GM21723 (cell line): ENCODE results near the gene ZNF134.

Experiments
- ATAC-seq: cut with Tn5 transposase; IDR thresholded peaks from one replicate; pipeline ENCODE4 v1.9.1; 2021; ENCODE audit warnings: mild to moderate bottlenecking, moderate library complexity; ENCODE audit not compliant: unreplicated experiment

ZNF134 gene

GRCh38 chr19:57637379-57637778 is 23.3 kb downstream of the ZNF134 start:
- ATAC-seq, result no peak

- ATAC-seq, result no peak
These were observed 27.7 kb downstream of the ZNF134 start for GRCh38 chr19:57641715-57642234.

DNA sequence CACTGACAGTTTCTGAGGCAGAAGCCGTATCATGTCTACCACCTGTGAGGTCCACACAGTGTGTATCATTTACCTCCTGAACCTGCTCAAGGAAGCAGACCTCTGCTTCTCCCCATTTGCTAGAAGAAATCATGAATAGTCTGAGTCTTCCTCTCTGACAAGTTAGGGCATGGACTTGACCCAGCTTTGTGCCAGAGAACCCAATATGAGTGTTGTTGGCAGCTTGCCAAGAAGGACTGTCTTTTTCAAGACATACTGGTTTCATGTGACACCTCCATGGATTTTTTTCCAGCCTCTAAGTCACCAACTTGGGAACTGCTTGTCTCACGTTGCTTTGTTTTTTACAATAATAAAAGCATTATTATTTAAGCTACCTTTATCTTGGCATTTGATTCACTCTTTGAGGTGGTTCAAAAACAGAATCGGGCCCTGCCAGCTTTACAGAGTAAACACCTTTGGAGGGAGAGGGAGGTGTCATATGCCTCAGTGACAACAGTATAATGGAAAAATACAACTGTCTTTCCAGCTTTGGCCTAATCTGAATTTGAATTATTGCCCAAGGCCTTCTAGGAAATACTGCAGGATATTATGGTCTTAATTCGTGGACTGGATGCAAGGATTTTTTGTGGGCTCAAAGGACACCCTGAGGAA is 28.5 kb downstream of the ZNF134 start:
- ATAC-seq, result no peak

DNA sequence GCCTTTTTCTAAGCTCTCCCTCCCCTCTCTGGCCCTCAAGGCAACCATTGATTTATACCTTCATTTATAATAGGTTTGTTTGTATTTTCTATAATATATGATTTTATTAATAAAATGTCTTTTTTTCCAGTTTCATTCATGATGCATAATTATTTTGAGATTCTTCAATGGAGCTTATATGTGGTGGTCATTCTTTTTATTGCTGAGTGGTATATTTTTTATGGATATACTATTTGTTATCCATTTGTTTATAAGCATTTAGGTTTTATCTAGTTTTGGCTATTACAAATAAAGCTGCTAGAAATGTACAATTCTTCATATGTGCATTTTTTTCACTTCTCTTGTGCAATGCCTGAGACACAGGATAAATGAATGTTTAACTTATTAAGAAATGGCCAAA is 29.7 kb downstream of the ZNF134 start:
- no peak for ATAC-seq

DNA sequence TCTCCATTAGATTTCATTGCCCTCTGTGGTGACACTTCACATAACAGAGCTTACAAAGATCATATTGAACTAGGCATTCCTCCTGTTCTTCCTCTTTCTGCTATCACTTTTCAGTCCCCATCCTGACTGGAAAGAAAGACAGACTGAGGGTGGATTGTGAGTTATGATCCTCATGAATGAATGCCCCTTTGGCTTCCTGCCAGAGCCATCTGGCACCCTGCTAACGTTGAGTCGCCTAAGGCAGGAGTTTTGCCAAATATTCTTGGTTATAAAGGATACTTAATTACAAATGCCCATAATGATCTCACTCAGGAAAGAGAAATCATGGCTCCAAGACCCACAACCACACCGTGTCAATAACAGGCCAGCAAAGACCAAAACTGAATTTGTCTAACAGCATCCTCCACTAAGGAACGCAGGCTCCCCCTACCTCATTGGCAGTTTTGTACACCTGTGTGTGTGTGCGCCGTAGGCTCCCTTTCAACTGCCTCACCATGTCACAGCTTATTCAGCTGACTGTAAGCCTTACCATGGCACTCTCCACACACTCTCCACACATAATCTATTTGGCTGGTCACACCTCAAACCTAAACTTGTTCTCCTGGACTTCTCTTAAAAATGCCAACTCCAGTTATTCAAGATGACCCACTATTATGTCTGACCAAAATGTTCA is 34.4 kb downstream of the ZNF134 start:
- ATAC-seq, result no peak

- ATAC-seq, result no peak
These were observed 37.6 kb downstream of the ZNF134 start for GRCh38 chr19:57651654-57651996.

DNA sequence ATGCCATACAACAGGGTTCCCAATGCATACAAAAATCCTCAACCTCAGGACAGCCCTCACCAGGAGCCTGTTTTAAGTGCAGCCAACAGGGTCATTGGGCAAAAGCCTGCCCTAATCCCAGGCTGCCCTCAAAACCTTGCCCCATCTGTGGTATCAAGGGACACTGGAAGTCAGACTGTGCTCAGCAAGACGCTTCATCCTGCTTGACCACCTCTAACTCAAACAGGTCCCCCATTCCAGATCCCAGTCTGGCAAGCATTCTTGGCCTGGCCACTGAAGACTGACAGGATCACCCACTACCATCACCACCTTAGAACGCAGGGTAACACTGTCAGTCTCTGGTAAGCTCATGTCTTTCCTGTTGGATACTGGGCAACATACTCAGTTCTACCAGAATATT is 39.6 kb downstream of the ZNF134 start:
- ATAC-seq, result no peak

DNA sequence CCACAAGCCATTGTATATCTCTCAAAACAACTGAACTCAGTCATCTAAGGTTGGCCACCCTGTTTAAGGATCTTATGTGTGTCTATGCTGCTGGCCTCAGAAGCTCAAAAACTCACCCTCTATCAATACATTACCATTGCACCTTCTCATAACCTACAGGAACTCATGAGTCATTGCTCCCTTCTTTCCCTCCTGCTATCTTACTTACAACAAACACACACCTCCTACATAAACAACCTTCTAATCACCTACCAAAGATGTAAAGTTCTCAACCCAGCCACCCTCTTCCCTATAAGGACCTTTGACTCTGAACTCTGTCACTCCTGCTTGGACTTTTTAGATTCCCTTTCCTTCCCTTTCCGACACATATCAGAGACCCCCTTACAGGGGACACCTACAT is 41.4 kb downstream of the ZNF134 start:
- ATAC-seq, result no peak

DNA sequence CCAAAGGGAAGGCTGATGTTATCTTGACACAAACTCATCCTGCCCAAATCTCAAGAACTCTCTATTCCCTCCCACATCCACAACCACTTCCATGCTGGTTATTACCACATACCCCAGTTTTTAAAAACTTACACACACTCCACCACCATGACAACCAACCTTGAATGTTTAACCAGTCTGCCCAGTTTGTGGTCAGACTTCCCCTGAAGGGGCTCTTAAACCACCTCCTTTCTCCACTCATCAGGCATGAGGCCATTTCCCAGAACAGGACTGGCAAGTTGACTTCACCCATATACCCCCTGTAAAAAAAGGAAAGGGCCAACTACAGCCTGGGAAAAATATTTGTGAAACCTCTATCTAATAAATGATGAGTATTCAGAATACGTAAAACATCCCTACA is 42.3 kb downstream of the ZNF134 start:
- ATAC-seq, result no peak

DNA sequence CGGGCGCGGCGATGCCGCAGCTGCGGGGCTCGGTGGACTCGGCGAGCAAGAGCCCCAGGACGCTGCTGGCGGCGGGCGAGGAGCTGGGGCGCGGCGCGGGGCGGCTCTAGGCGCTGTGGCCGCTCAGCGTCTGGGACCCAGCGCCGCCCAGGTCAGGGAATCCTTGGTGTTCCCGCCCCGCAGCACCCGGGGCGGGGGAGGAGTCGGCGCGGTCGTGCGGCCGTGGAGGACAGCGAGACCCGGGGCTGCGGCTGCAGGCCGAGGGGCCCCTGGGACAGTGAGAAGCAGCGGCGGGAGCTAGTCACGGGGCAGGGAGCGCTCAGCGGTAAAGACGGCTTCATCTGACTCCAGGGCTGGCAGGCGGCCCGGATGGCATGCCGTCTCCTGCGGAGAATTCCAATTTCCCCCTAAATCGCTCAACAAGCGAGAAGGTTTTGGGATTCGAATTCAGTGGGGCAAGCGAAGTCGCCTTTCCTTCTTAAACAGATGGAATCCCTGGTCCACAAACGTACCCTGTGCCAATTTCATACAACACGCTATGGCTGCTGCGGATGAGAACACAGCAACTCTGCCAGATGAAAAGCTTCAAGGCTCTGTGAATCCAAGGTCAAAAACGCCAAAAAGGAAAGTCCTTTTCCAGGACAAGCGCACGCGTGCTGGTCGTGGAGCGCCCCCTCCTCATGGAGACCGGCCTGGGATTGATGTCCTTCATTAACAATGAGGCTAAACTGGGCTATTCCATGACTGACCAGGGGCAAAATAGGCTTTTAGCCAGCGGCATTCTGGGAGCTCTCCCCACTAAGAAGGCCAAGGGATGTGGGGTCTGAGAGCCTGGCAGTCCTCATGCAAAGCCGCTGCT is 50.5 kb downstream of the ZNF134 start:
- ATAC-seq, result no peak

DNA sequence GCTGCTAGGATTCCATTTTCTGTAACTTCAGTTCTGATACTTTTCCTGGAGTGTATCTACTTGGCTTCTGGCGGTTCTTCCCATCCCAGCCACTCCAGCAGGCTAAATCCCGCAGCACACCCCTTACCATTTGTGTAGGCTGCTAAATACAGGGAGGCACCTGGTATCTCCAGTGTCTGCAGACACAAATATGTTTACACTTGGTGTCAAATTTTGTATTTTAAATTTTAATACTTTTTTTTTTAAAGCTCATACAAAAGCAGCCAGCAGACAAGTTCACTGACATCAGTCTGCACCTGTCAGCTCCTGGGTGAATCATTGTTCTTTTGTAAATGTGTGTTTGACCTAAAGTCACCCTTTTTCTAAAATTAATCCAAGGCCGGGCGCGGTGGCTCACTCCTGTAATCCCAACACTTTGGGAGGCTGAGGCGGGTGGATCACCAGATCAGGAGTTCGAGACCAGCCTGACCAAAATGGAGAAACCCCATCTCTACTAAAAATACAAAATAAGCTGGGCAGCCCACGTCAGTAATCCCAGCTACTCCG is 51.3 kb downstream of the ZNF134 start:
- no peak for ATAC-seq

DNA sequence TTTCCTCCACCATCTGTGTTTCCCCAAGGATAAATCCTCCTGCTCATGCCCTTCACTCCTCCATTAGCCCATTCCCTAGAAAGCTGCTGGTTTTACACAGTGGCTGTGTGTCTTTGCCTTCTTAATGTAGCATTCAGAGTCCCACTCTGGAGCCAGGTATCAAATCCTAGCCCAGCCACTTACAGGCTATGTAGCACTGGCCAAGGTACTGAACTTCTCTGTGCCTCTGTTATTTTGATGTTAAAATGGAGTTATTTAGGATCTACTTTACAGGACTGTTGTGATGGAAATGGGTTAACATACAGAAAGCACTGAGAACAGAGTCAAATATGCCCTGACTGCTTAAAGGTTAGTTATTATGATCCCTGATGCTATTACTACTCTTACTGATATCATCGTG is 53.2 kb downstream of the ZNF134 start:
- no peak for ATAC-seq

- ATAC-seq, result no peak
These were observed 54.6 kb downstream of the ZNF134 start, which contains the start of gene ZSCAN4 for GRCh38 chr19:57668635-57669034. Gene ZSCAN4 (plus strand): TSS chr19:57668935. CDS start chr19:57676146, 7,211 bp downstream.

- no peak for ATAC-seq
These were observed 57.3 kb downstream of the ZNF134 start for GRCh38 chr19:57671124-57671895.

- ATAC-seq, result no peak
These were observed 58.4 kb downstream of the ZNF134 start for GRCh38 chr19:57672466-57672865.
